ENCODE results near the gene CHCHD3. TPM values are rescaled to one million over a fixed set of nuclear protein-coding genes. Genes with fewer than 3 reads are reported as not detected.

The CHCHD3 gene
- total RNA-seq, 4 donors from 2014 or later: 54.0 to 88.6 (median 61.3) TPM

- TF ChIP-seq POLR2A (IDR thresholded peaks at IDR 0.05): no peak
- TF ChIP-seq EP300 (IDR thresholded peaks at IDR 0.05): no peak
- Histone ChIP-seq H3K27ac (no peak overlapping the region), H3K4me3 (no peak overlapping the region), H3K9me3 (peaks cover 0 to 19% (median 0%) of the 10 kb centered on the region in 3 donors), H3K36me3 (no peaks in the 10 kb centered on the region), H3K27me3 (no peaks in the 10 kb centered on the region), H3K4me1 (no peaks in the 10 kb centered on the region)
- ATAC-seq: no peak
- WGBS, 2 donors (ENCODE audit: low coverage in 1 of 2): 85 to 91% methylated on average over 5 of the region's 5 CpGs
These were observed 314.5 kb downstream of the CHCHD3 start for GRCh38 chr7:132767378-132767777.

- Histone ChIP-seq H3K27ac (no peak overlapping the region), H3K9me3 (peaks cover 0 to 19% (median 0%) of the 10 kb centered on the region in 3 donors), H3K4me3 (no peak overlapping the region), H3K27me3 (no peaks in the 10 kb centered on the region), H3K36me3 (no peaks in the 10 kb centered on the region), H3K4me1 (no peaks in the 10 kb centered on the region)
- TF ChIP-seq EP300 (IDR thresholded peaks at IDR 0.05) (no peak), POLR2AphosphoS5 (IDR thresholded peaks at IDR 0.05) (no peak), POLR2A (IDR thresholded peaks at IDR 0.05) (no peak), CTCF (IDR thresholded peaks at IDR 0.05) (no peak)
- ATAC-seq: no peak
- 77% methylated on average over 1 of the region's 1 CpG; no CpG with 5 or more reads in 1 of the 2 donors for WGBS, 2 donors (ENCODE audit: low coverage in 1 of 2)
These were observed 315.2 kb downstream of the CHCHD3 start for GRCh38 chr7:132766660-132767059.

- WGBS, 2 donors (ENCODE audit: low coverage in 1 of 2): 60 to 79% methylated on average over 1 to 3 of the region's 11 CpGs
- TF ChIP-seq CTCF (IDR thresholded peaks at IDR 0.05) (no peak), POLR2A (IDR thresholded peaks at IDR 0.05) (no peak), EP300 (IDR thresholded peaks at IDR 0.05) (no peak)
- H3K27me3 ChIP-seq: no peaks in the 10 kb centered on the region
- peaks cover 0 to 19% (median 0%) of the 10 kb centered on the region in 3 donors for H3K9me3 ChIP-seq
- no peaks in the 10 kb centered on the region for H3K4me1 ChIP-seq
- no peak overlapping the region for H3K27ac ChIP-seq
- ATAC-seq: no peak
- no peak overlapping the region for H3K4me3 ChIP-seq
- no peaks in the 10 kb centered on the region for H3K36me3 ChIP-seq
These were observed 316.0 kb downstream of the CHCHD3 start for GRCh38 chr7:132765861-132766260.

GRCh38 chr7:132764762-132765161, 317.1 kb downstream of the CHCHD3 start:
- 85 to 89% methylated on average over 5 of the region's 5 CpGs for WGBS, 2 donors (ENCODE audit: low coverage in 1 of 2)
- no peaks in the 10 kb centered on the region for H3K27me3 ChIP-seq
- no peaks in the 10 kb centered on the region for H3K4me1 ChIP-seq
- no peak overlapping the region for H3K4me3 ChIP-seq
- H3K36me3 ChIP-seq: no peaks in the 10 kb centered on the region
- no peak for ATAC-seq
- TF ChIP-seq POLR2A (IDR thresholded peaks at IDR 0.05): no peak
- TF ChIP-seq EP300 (IDR thresholded peaks at IDR 0.05): no peak
- no peak for TF ChIP-seq CTCF (IDR thresholded peaks at IDR 0.05)
- no peak for TF ChIP-seq POLR2AphosphoS5 (IDR thresholded peaks at IDR 0.05)
- H3K9me3 ChIP-seq: peaks cover 0 to 14% (median 0%) of the 10 kb centered on the region in 3 donors
- H3K27ac ChIP-seq: no peak overlapping the region

- no peaks in the 10 kb centered on the region for H3K36me3 ChIP-seq
- no peak for ATAC-seq
- 60% methylated on average over 4 to 7 of the region's 7 CpGs for WGBS, 2 donors (ENCODE audit: low coverage in 1 of 2)
- no peaks in the 10 kb centered on the region for H3K27me3 ChIP-seq
- H3K4me1 ChIP-seq: no peaks in the 10 kb centered on the region
- H3K4me3 ChIP-seq: no peak overlapping the region
- H3K9me3 ChIP-seq: no peaks in the 10 kb centered on the region
- H3K27ac ChIP-seq: no peak overlapping the region
- TF ChIP-seq POLR2AphosphoS5 (IDR thresholded peaks at IDR 0.05) (no peak), POLR2A (IDR thresholded peaks at IDR 0.05) (no peak), CTCF (IDR thresholded peaks at IDR 0.05) (no peak), EP300 (IDR thresholded peaks at IDR 0.05) (no peak)
These were observed 321.0 kb downstream of the CHCHD3 start for GRCh38 chr7:132760866-132761265.
